HepG2 (cell line): Measurements from ENCODE around the gene SLC2A2. TPM values are rescaled to one million over a fixed set of nuclear protein-coding genes. Genes with fewer than 3 reads are reported as not detected.

Source experiments
- EHMT2 ChIP-seq: fragments of 200-600 bp; sonication (generic); IDR thresholded peaks from 2 replicates; pipeline ENCODE4 v1.7.0; 2017; ENCODE audit warnings: antibody characterized with exemption, low read depth, low read length, borderline replicate concordance
- EP300 ChIP-seq, 3 experiments: sonication (generic) in 1 of 3; formaldehyde crosslinking in 1 of 3; IDR thresholded peaks; 2 replicates each; pipeline versions ENCODE4 v1.5.1 to v1.6.1; 2011 to 2020; ENCODE audit warnings: low read depth in 2 of 3, low read length in 2 of 3, borderline replicate concordance in 1 of 3, improper control_type of control experiment in 1 of 3, mild to moderate bottlenecking in 1 of 3, missing genetic modification reagents in 1 of 3, moderate library complexity in 1 of 3
- FOXP1 ChIP-seq, 2 experiments: fragments of 450-650 bp in 1 of 2; IDR thresholded peaks; 2 replicates each; pipeline ENCODE4 v1.6.1; 2017 to 2018; ENCODE audit warnings: antibody characterized with exemption in 1 of 2
- HDAC6 ChIP-seq: fragments of 200-600 bp; sonication (generic); IDR thresholded peaks from 2 replicates; pipeline ENCODE4 v1.7.0; 2017; ENCODE audit warnings: mild to moderate bottlenecking, antibody characterized with exemption, low read length, low read depth
- JUNB ChIP-seq: sonication (generic); formaldehyde crosslinking; IDR thresholded peaks from 2 replicates; pipeline ENCODE4 v1.8.0; 2022; ENCODE audit warnings: missing genetic modification reagents, mild to moderate bottlenecking, borderline replicate concordance
- KAT8 ChIP-seq: IDR thresholded peaks from 2 replicates; pipeline ENCODE4 v1.6.1; 2016; ENCODE audit warnings: missing genetic modification reagents, missing compliant biosample characterization
- RARA ChIP-seq: IDR thresholded peaks from 2 replicates; pipeline ENCODE4 v1.6.1; 2016; ENCODE audit warnings: missing genetic modification reagents, missing compliant biosample characterization
- THAP11 ChIP-seq: IDR thresholded peaks from 2 replicates; pipeline ENCODE4 v1.6.1; 2016; ENCODE audit warnings: missing biosample characterization, missing genetic modification reagents
- ZNF7 ChIP-seq: IDR thresholded peaks from 2 replicates; pipeline ENCODE4 v1.6.1; 2016; ENCODE audit warnings: missing biosample characterization, missing genetic modification reagents
- polyA plus RNA-seq, 8 experiments: library from polyadenylated mRNA; depleted of rRNA in 3 of 8; stranded (reverse) in 7 of 8; unstranded in 1 of 8; fragments of >200 nt; fragmentation: Illumina TruSeq in 4 of 8; extraction: Trizol in 4 of 8; gene quantifications; 2 replicates each; pipeline versions ENCODE4 v1.2.1 to v1.2.3, GENCODE V29; 2011 to 2016; ENCODE audit warnings: low read depth in 4 of 8, missing spikeins in 1 of 8, mixed read lengths in 1 of 8; ENCODE audit not compliant: insufficient read depth in 1 of 8
- total RNA-seq, 5 experiments: library from RNA; depleted of rRNA; stranded (reverse); fragments of >200 nt; fragmentation: Illumina TruSeq; extraction: Trizol; gene quantifications; 2 replicates each; pipeline ENCODE4 v1.2.3, GENCODE V29; 2016; ENCODE audit warnings: low read depth in 1 of 5
- TF ChIP-seq, protein P1 (sequence below): IDR thresholded peaks from 2 replicates; pipeline ENCODE4 v1.6.1; 2016; ENCODE audit warnings: mild to moderate bottlenecking
- TF ChIP-seq, protein P2 (sequence below): sonication (generic); formaldehyde crosslinking; IDR thresholded peaks from 2 replicates; pipeline ENCODE4 v1.5.0; 2020; ENCODE audit warnings: mild to moderate bottlenecking, missing genetic modification reagents, borderline replicate concordance
- TF ChIP-seq, protein P3 (sequence below): sonication (generic); formaldehyde crosslinking; IDR thresholded peaks from 2 replicates; pipeline ENCODE4 v1.4.0; 2020; ENCODE audit warnings: mild to moderate bottlenecking, missing genetic modification reagents
- TF ChIP-seq, protein P4 (sequence below), 2 experiments: IDR thresholded peaks; 2 replicates each; pipeline ENCODE4 v1.6.1; 2011 to 2012; ENCODE audit warnings: low read length in 2 of 2, borderline replicate concordance in 1 of 2, low read depth in 1 of 2, mild to moderate bottlenecking in 1 of 2, moderate library complexity in 1 of 2

Gene SLC2A2
- total and polyA plus RNA-seq, 2 of the 13 experiments (the other 11 are each of a cell fraction or from before 2014, with no cell fraction given): 19.5 to 23.2 TPM

DNA sequence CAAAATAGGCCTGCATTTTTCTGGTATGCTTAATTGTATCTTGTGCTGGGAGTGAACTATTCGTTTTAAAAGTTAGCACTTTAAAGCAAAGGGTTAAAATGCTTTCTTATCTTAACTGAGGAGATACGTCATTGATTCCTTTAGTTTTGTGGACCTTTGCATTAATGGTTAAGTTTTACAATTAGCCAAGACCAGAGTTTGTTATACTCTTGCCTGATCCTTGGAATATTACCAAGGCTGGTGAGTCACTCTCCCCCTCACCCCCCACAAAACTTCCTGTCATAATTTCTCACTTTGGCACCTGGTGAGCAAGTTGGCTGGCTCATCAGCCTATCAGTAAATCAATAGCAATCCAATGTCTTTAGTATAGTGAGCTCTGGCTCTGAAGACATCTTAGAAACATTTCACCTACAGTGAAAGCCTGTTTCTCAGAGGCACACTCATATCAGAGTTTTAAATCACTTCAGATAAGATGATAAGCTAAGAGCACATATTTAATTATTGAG, 26.7 kb downstream of the SLC2A2 start (continued):
- TF ChIP-seq, protein P1, sequence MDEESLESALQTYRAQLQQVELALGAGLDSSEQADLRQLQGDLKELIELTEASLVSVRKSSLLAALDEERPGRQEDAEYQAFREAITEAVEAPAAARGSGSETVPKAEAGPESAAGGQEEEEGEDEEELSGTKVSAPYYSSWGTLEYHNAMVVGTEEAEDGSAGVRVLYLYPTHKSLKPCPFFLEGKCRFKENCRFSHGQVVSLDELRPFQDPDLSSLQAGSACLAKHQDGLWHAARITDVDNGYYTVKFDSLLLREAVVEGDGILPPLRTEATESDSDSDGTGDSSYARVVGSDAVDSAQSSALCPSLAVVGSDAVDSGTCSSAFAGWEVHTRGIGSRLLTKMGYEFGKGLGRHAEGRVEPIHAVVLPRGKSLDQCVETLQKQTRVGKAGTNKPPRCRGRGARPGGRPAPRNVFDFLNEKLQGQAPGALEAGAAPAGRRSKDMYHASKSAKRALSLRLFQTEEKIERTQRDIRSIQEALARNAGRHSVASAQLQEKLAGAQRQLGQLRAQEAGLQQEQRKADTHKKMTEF (CRISPR knock-in tag): 0 out of 2 replicates have a peak, but pooled peaks have one; percentile 25
- TF ChIP-seq THAP11 (CRISPR knock-in tag) (peak; percentile 16; the same call in 1 of the 2 replicates), JUNB (peak; percentile 78; the same call in 1 of the 2 replicates), ZNF7 (CRISPR knock-in tag) (no peak), RARA (CRISPR knock-in tag) (peak; percentile 15; the same call in 1 of the 2 replicates), KAT8 (CRISPR knock-in tag) (0 out of 2 replicates have a peak, but pooled peaks have one; percentile 40), HDAC6 (no peak), EP300 (IDR thresholded peaks at IDR 0.05; ENCODE audit: low read depth in 2 of 2, low read length in 2 of 2) (peak in 1 of 2 experiments; percentile 88; a peak in 2 of 4 replicates), EP300 (CRISPR knock-in tag; IDR thresholded peaks at IDR 0.05; ENCODE audit: borderline replicate concordance) (peak; percentile 67; the same call in 1 of the 2 replicates), EHMT2 (0 out of 2 replicates have a peak, but pooled peaks have one; percentile 44), FOXP1 (IDR thresholded peaks at IDR 0.05) (no peak), FOXP1 (CRISPR knock-in tag; IDR thresholded peaks at IDR 0.05) (peak; percentile 41; the same call in 1 of the 2 replicates)
- TF ChIP-seq, protein P2, sequence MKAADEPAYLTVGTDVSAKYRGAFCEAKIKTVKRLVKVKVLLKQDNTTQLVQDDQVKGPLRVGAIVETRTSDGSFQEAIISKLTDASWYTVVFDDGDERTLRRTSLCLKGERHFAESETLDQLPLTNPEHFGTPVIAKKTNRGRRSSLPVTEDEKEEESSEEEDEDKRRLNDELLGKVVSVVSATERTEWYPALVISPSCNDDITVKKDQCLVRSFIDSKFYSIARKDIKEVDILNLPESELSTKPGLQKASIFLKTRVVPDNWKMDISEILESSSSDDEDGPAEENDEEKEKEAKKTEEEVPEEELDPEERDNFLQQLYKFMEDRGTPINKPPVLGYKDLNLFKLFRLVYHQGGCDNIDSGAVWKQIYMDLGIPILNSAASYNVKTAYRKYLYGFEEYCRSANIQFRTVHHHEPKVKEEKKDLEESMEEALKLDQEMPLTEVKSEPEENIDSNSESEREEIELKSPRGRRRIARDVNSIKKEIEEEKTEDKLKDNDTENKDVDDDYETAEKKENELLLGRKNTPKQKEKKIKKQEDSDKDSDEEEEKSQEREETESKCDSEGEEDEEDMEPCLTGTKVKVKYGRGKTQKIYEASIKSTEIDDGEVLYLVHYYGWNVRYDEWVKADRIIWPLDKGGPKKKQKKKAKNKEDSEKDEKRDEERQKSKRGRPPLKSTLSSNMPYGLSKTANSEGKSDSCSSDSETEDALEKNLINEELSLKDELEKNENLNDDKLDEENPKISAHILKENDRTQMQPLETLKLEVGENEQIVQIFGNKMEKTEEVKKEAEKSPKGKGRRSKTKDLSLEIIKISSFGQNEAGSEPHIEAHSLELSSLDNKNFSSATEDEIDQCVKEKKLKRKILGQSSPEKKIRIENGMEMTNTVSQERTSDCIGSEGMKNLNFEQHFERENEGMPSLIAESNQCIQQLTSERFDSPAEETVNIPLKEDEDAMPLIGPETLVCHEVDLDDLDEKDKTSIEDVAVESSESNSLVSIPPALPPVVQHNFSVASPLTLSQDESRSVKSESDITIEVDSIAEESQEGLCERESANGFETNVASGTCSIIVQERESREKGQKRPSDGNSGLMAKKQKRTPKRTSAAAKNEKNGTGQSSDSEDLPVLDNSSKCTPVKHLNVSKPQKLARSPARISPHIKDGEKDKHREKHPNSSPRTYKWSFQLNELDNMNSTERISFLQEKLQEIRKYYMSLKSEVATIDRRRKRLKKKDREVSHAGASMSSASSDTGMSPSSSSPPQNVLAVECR: no peak
- TF ChIP-seq, protein P3, sequence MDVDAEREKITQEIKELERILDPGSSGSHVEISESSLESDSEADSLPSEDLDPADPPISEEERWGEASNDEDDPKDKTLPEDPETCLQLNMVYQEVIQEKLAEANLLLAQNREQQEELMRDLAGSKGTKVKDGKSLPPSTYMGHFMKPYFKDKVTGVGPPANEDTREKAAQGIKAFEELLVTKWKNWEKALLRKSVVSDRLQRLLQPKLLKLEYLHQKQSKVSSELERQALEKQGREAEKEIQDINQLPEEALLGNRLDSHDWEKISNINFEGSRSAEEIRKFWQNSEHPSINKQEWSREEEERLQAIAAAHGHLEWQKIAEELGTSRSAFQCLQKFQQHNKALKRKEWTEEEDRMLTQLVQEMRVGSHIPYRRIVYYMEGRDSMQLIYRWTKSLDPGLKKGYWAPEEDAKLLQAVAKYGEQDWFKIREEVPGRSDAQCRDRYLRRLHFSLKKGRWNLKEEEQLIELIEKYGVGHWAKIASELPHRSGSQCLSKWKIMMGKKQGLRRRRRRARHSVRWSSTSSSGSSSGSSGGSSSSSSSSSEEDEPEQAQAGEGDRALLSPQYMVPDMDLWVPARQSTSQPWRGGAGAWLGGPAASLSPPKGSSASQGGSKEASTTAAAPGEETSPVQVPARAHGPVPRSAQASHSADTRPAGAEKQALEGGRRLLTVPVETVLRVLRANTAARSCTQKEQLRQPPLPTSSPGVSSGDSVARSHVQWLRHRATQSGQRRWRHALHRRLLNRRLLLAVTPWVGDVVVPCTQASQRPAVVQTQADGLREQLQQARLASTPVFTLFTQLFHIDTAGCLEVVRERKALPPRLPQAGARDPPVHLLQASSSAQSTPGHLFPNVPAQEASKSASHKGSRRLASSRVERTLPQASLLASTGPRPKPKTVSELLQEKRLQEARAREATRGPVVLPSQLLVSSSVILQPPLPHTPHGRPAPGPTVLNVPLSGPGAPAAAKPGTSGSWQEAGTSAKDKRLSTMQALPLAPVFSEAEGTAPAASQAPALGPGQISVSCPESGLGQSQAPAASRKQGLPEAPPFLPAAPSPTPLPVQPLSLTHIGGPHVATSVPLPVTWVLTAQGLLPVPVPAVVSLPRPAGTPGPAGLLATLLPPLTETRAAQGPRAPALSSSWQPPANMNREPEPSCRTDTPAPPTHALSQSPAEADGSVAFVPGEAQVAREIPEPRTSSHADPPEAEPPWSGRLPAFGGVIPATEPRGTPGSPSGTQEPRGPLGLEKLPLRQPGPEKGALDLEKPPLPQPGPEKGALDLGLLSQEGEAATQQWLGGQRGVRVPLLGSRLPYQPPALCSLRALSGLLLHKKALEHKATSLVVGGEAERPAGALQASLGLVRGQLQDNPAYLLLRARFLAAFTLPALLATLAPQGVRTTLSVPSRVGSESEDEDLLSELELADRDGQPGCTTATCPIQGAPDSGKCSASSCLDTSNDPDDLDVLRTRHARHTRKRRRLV (CRISPR knock-in tag): no peak
- TF ChIP-seq, protein P4, sequence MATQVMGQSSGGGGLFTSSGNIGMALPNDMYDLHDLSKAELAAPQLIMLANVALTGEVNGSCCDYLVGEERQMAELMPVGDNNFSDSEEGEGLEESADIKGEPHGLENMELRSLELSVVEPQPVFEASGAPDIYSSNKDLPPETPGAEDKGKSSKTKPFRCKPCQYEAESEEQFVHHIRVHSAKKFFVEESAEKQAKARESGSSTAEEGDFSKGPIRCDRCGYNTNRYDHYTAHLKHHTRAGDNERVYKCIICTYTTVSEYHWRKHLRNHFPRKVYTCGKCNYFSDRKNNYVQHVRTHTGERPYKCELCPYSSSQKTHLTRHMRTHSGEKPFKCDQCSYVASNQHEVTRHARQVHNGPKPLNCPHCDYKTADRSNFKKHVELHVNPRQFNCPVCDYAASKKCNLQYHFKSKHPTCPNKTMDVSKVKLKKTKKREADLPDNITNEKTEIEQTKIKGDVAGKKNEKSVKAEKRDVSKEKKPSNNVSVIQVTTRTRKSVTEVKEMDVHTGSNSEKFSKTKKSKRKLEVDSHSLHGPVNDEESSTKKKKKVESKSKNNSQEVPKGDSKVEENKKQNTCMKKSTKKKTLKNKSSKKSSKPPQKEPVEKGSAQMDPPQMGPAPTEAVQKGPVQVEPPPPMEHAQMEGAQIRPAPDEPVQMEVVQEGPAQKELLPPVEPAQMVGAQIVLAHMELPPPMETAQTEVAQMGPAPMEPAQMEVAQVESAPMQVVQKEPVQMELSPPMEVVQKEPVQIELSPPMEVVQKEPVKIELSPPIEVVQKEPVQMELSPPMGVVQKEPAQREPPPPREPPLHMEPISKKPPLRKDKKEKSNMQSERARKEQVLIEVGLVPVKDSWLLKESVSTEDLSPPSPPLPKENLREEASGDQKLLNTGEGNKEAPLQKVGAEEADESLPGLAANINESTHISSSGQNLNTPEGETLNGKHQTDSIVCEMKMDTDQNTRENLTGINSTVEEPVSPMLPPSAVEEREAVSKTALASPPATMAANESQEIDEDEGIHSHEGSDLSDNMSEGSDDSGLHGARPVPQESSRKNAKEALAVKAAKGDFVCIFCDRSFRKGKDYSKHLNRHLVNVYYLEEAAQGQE (IDR thresholded peaks at IDR 0.05; ENCODE audit: borderline replicate concordance in 1 of 2, low read depth in 1 of 2, low read length in 2 of 2): no peak
